ENCODE data around the gene FILIP1. TPM values are rescaled to one million over a fixed set of nuclear protein-coding genes. Genes with fewer than 3 reads are reported as not detected.

The FILIP1 gene
- total and polyA plus RNA-seq, 2 of the 8 experiments (the other 6 are each of a cell fraction or from before 2014, with no cell fraction given), result 2.4 to 5.7 TPM

GRCh38 chr6:75436869-75437268, 56.7 kb downstream of the FILIP1 start:
- ChIA-PET CTCF (ENCODE audit: partially characterized antibody) (interaction anchor here (0.6 kb wide), 1 partner anchor 229 kb away, joined by 3 read pairs; no protein-coding TSS in a partner anchor), POLR2A (ENCODE audit: partially characterized antibody) (interaction anchor here (0.6 kb wide), 1 partner anchor 21 kb away, joined by 4 read pairs; no protein-coding TSS in a partner anchor)
- no peaks in the 10 kb centered on the region for H4K20me1 ChIP-seq (replicated peaks in 1 of 2; ENCODE audit: control insufficient read depth in 1 of 2, insufficient read depth in 2 of 2, low read length in 2 of 2)
- H2BK20ac ChIP-seq (ENCODE audit: low read length), result no peak overlapping the region
- H3K79me1 ChIP-seq (ENCODE audit: low read depth, low read length), result no peaks in the 10 kb centered on the region
- whole genome bisulfite sequencing, 2 experiments (ENCODE audit: extremely low coverage in 1 of 2, insufficient coverage in 1 of 2, insufficient read length in 1 of 2, insufficient replicate concordance in 2 of 2, low coverage in 1 of 2, low lambda C conversion rate in 2 of 2, missing lambda C conversion rate in 1 of 2), result 87% methylated on average over 4 of the region's 4 CpGs; no CpG with 5 or more reads in 1 of the 2 experiments
- H2BK15ac ChIP-seq (ENCODE audit: low read length), result no peak overlapping the region
- no peak overlapping the region for H3K4ac ChIP-seq (replicated peaks; ENCODE audit: insufficient read length, low read depth, low read length)
- H3K56ac ChIP-seq (replicated peaks; ENCODE audit: insufficient read length, low read depth, low read length), result no peak overlapping the region
- no peak overlapping the region for H2AK5ac ChIP-seq (ENCODE audit: low read depth, low read length)
- no peak overlapping the region for H3K27ac ChIP-seq (ENCODE audit: low read depth, low read length)
- H3K9me3 ChIP-seq (ENCODE audit: insufficient read depth in 2 of 2, low read depth in 1 of 2, low read length in 1 of 2), result no peaks in the 10 kb centered on the region
- no peak overlapping the region for H3K23ac ChIP-seq (ENCODE audit: insufficient read length)
- H4K91ac ChIP-seq (replicated peaks; ENCODE audit: insufficient read length, low read length), result no peak overlapping the region
- H3K36me3 ChIP-seq (ENCODE audit: control insufficient read depth in 2 of 4, insufficient read depth in 4 of 4, low read length in 3 of 4), result no peaks in the 10 kb centered on the region
- H3K4me2 ChIP-seq (ENCODE audit: insufficient read depth in 1 of 2, low read depth in 2 of 2, low read length in 2 of 2), result no peak overlapping the region
- no peaks in the 10 kb centered on the region for H3K4me1 ChIP-seq (replicated peaks in 1 of 4; ENCODE audit: control insufficient read depth in 3 of 4, insufficient read depth in 4 of 4, low read length in 3 of 4)
- no peak for FAIRE-seq
- DNase-seq (ENCODE audit: low read depth in 1 of 2, low spot score in 2 of 2), result no peak
- no peak overlapping the region for H3K4me3 ChIP-seq (ENCODE audit: extremely low read depth in 1 of 4, insufficient read depth in 2 of 4, low read depth in 3 of 4, low read length in 4 of 4)
- H2BK120ac ChIP-seq (replicated peaks; ENCODE audit: low read depth, low read length), result no peak overlapping the region
- H3K23me2 ChIP-seq (ENCODE audit: low read depth, low read length), result no peaks in the 10 kb centered on the region
- H3K9ac ChIP-seq (replicated peaks in 1 of 4; ENCODE audit: extremely low read depth in 1 of 4, low read depth in 3 of 4, low read length in 3 of 4), result no peak overlapping the region
- no peak overlapping the region for H3K14ac ChIP-seq (ENCODE audit: insufficient read length)
- no peak overlapping the region for H4K5ac ChIP-seq (ENCODE audit: insufficient read length, low read depth, low read length)
- no peak overlapping the region for H2BK5ac ChIP-seq (ENCODE audit: low read depth, low read length)
- no peaks in the 10 kb centered on the region for H3K27me3 ChIP-seq (replicated peaks in 1 of 4; ENCODE audit: control insufficient read depth in 3 of 4, extremely low read depth in 1 of 4, insufficient read depth in 3 of 4, low read length in 3 of 4)
- no peak overlapping the region for H4K8ac ChIP-seq (ENCODE audit: extremely low read depth, insufficient read depth, low read length)
- no peak for TF ChIP-seq BCL11A (IDR thresholded peaks at IDR 0.05; ENCODE audit: low read depth in 2 of 2, low read length in 2 of 2)
- no peak for TF ChIP-seq CTCF (IDR thresholded peaks at IDR 0.05; ENCODE audit: control extremely low read depth in 1 of 3, insufficient read depth in 1 of 3, low read depth in 1 of 3, low read length in 3 of 3)
- TF ChIP-seq KDM4A (IDR thresholded peaks at IDR 0.05; ENCODE audit: low read depth, low read length, severe bottlenecking), result no peak
- TF ChIP-seq POU5F1 (IDR thresholded peaks at IDR 0.05; ENCODE audit: low read depth, low read length), result no peak
- no peak for TF ChIP-seq ATF2 (IDR thresholded peaks at IDR 0.05; ENCODE audit: low read length)
- no peak for TF ChIP-seq E2F6 (IDR thresholded peaks at IDR 0.05)
- TF ChIP-seq TAF1 (IDR thresholded peaks at IDR 0.05; ENCODE audit: low read depth, low read length), result no peak
- TF ChIP-seq SAP30 (IDR thresholded peaks at IDR 0.05; ENCODE audit: insufficient read depth, insufficient replicate concordance, low read length), result no peak
- no peaks in the 10 kb centered on the region for H3K79me2 ChIP-seq (ENCODE audit: control insufficient read depth in 1 of 2, insufficient read depth in 2 of 2, low read length in 2 of 2)
- H2AFZ ChIP-seq (ENCODE audit: low read length), result no peak overlapping the region
- H3K18ac ChIP-seq (ENCODE audit: extremely low read depth, low read length), result no peak overlapping the region
- H2BK12ac ChIP-seq (ENCODE audit: low read depth, low read length), result no peak overlapping the region

All from H1 (cell line).